ENCODE results near the gene TMC8. TPM values are rescaled to one million over a fixed set of nuclear protein-coding genes. Genes with fewer than 3 reads are reported as not detected.

TMC8 gene
- polyA plus RNA-seq, 1 experiment: not detected

DNA sequence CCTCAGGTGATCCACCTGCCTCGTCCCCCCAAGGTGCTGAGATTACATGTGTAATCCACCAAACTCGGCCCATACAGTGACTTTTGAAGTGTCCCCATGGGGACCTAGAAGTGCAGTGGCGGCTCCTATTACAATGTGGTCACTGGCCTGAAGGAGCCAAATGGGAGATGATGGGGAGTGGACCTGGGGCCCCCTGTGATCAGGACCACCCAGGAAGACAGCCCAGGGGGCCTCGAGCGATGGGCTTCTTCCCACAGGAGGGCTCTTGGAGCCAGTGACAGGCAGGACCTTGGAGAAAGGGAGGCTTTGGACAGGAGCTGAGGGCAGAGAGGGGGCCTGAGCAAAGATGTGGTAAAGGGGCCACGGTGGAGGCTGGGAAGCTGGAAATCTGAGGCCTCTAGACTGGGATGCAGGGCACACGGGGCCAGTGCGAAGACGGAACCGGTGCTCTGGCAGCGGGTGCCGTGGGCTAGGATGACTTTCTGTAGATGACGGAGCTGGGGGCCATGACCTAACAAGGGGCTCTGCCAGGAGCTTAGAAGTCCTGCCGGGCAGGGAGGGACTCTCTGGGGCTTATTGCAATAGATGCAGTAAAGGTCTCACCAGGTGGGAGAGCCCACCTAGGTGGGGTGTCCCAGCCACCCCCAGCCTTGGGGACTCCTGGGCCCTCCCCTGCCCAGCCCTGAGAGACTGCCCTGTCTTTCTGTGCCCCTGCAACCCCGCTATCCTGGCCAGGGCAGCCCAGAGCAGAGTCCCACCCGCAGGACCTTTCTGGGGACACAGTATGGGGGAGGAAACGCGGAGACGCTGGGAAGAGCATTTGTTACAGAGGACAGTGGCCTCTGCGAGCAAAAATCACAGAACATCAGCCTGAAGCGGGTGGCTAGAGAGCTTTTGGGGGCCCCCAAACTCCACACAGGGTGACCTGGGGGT, 12.9 kb downstream of the TMC8 start:
- CTCF ChIA-PET: interaction anchor here (0.7 to 1.6 kb wide), 4 partner anchors 8 to 43 kb away, joined by 3 to 4 read pairs (median 4); partner anchors contain the start of gene TK1
- Histone ChIP-seq H3K27me3 (ENCODE audit: control insufficient read depth, insufficient read depth, low read length) (no peaks in the 10 kb centered on the region; the same call in 1 of the 2 replicates), H3K4me3 (ENCODE audit: low read depth, low read length) (no peak overlapping the region), H3K36me3 (ENCODE audit: control insufficient read depth, insufficient read depth, low read length) (no peaks in the 10 kb centered on the region)
- POLR2A ChIA-PET: no interaction called here
- TF ChIP-seq, protein P1, sequence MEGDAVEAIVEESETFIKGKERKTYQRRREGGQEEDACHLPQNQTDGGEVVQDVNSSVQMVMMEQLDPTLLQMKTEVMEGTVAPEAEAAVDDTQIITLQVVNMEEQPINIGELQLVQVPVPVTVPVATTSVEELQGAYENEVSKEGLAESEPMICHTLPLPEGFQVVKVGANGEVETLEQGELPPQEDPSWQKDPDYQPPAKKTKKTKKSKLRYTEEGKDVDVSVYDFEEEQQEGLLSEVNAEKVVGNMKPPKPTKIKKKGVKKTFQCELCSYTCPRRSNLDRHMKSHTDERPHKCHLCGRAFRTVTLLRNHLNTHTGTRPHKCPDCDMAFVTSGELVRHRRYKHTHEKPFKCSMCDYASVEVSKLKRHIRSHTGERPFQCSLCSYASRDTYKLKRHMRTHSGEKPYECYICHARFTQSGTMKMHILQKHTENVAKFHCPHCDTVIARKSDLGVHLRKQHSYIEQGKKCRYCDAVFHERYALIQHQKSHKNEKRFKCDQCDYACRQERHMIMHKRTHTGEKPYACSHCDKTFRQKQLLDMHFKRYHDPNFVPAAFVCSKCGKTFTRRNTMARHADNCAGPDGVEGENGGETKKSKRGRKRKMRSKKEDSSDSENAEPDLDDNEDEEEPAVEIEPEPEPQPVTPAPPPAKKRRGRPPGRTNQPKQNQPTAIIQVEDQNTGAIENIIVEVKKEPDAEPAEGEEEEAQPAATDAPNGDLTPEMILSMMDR (IDR thresholded peaks at IDR 0.05; ENCODE audit: insufficient read depth, low read depth, low read length): no peak
- no peak for DNase-seq (ENCODE audit: low read depth)

DNA sequence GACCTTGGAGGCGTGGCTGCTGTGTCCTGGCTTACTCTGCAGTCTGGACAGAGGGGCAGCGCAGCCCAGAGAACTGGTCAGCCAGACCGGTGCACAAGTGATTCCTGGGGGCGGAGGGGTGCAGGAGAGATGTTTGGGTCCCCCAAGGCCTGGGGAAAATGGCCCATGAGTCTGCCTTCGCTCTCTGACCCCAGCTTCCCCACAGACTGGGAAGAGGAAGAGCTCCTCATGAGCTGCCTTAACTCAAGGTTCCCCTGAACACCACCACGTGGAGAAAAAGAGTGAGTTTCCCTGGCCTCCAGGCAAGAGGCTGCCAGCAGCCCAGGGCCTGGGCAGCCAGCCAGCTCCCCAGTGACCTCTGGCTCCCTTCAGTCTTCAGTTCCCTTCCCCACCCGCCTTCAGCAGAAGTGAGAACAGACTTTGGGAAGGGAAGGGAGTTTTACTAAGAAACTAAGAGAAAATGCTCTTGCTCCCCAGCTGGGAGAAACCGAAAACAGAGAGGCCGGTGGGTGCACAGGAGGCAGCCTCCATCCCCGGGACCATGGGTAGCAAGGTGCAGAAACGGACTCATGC, 13.7 kb downstream of the TMC8 start:
- no peaks in the 10 kb centered on the region; the same call in 1 of the 2 replicates for H3K27me3 ChIP-seq (ENCODE audit: control insufficient read depth, insufficient read depth, low read length)
- DNase-seq (ENCODE audit: low read depth): no peak
- H3K36me3 ChIP-seq (ENCODE audit: control insufficient read depth, insufficient read depth, low read length): no peaks in the 10 kb centered on the region
- ChIA-PET CTCF (interaction anchor here (0.7 to 1.6 kb wide), 3 partner anchors 9 to 42 kb away, joined by 3 to 4 read pairs (median 3); partner anchors contain the start of gene TK1), POLR2A (no interaction called here)
- TF ChIP-seq, protein P1 (IDR thresholded peaks at IDR 0.05; ENCODE audit: insufficient read depth, low read depth, low read length): no peak
- H3K4me3 ChIP-seq (ENCODE audit: low read depth, low read length): no peak overlapping the region

DNA sequence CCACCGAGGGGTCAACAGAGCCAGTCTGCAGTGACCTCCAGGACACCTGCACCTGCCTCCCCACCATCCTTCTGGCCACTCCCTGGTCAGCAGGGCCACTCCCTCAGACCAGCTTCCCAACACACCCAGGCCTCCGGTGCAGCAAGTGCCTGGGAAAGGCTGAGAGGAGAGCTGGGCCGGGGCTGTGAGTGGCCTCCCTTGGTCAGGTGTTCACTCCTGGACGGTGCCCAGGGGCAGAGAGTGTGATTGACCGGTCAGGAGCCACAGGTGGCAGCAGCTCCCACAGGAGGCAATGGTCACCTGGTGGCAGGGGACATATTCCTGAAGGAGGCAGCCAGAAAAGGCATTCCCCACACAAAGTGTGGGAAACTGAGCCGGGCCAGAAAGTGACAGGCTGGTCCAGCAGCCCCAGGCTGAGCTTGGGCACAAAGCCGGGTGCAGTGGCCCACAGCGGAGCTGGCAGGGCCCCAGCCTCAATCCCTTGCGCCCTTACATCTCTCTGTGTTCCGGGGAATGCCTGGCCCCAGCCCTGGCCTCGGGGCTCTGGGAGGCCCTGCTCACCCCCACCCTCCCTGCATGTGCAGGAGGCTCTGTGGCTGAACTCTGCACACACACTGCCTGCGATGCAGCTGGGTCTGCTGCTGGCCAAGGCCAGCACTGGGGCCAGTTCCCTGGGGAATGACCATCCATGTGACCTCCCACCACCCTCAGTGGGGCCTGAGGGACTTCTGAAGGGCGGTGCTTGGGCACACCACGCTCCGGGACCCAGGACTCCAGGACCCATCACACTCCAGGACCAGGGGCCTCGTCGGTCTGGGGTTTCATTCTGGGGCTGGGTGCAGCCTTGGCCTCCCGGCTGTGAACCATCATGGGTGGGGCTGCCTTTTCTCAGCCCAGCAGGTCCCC, 14.4 kb downstream of the TMC8 start:
- no peaks in the 10 kb centered on the region for H3K36me3 ChIP-seq (ENCODE audit: control insufficient read depth, insufficient read depth, low read length)
- no peaks in the 10 kb centered on the region; the same call in 1 of the 2 replicates for H3K27me3 ChIP-seq (ENCODE audit: control insufficient read depth, insufficient read depth, low read length)
- TF ChIP-seq, protein P1 (IDR thresholded peaks at IDR 0.05; ENCODE audit: insufficient read depth, low read depth, low read length): no peak
- CTCF ChIA-PET: interaction anchor here (1.0 to 1.6 kb wide), 2 partner anchors 10 to 42 kb away, joined by 3 to 4 read pairs; partner anchors contain the start of gene TK1
- DNase-seq (ENCODE audit: low read depth): no peak
- POLR2A ChIA-PET: no interaction called here
- H3K4me3 ChIP-seq (ENCODE audit: low read depth, low read length): no peak overlapping the region

DNA sequence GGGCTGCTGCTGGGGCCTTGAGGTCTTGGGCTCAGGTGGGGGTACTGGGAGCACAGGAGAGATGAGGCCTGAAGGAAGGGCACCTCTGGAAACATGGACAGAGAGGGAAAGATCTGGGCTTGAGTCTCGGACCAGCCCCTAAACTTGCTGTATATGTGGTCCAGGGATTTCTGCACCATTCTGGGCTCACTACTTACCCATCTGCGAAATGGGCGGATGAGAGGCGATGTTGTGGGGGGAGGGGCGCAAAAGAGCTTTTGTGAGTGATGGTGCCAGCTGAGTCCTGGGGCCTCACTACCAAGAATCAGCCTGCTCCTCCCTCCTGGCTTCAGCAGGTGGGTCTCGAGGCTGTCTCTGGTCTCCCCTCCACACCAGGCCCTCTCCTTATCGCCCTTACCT, 15.9 kb downstream of the TMC8 start:
- TF ChIP-seq, protein P1 (IDR thresholded peaks at IDR 0.05; ENCODE audit: insufficient read depth, low read depth, low read length): no peak
- Histone ChIP-seq H3K4me3 (ENCODE audit: low read depth, low read length) (no peak overlapping the region), H3K36me3 (ENCODE audit: control insufficient read depth, insufficient read depth, low read length) (no peaks in the 10 kb centered on the region), H3K27me3 (ENCODE audit: control insufficient read depth, insufficient read depth, low read length) (no peaks in the 10 kb centered on the region; the same call in 1 of the 2 replicates)
- DNase-seq (ENCODE audit: low read depth): no peak
- ChIA-PET POLR2A (no interaction called here), CTCF (no interaction called here)

All from BJ (cell line).